ENCODE measurements around the gene VPS35. TPM values are rescaled to one million over a fixed set of nuclear protein-coding genes. Genes with fewer than 3 reads are reported as not detected.

The VPS35 gene
- total RNA-seq, 1 experiment from 2014 or later = 181 TPM

DNA sequence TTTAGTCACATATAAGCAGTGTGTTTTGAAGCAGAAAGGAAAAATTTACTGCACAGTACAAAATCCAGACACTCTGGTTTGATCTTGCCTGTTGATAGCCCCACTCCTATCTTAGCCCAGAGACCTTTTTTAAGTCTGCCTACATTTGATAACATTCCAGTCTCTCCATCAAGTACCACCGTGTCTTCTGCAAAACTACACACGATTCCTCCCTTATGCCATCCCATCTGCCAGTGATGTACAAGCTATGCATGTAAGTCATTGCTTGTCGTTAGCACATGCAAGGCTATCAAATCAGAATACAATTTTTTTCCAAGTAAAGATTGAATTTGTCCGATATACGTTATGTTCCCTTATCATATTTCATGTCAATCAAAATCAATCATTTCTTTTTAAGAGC, 82.7 kb downstream of the VPS35 start:
- intact Hi-C loops (cut with micrococcal nuclease; ENCODE audit: unreplicated experiment) = no loop called here
- DNase-seq = no peak
- H3K36me3 Mint-ChIP-seq (ENCODE audit: insufficient read depth, unreplicated experiment) = peaks cover 34% of the 10 kb centered on the region
- H3K4me3 Mint-ChIP-seq (ENCODE audit: low read depth, unreplicated experiment) = no peak overlapping the region
- TF ChIP-seq, protein P1, sequence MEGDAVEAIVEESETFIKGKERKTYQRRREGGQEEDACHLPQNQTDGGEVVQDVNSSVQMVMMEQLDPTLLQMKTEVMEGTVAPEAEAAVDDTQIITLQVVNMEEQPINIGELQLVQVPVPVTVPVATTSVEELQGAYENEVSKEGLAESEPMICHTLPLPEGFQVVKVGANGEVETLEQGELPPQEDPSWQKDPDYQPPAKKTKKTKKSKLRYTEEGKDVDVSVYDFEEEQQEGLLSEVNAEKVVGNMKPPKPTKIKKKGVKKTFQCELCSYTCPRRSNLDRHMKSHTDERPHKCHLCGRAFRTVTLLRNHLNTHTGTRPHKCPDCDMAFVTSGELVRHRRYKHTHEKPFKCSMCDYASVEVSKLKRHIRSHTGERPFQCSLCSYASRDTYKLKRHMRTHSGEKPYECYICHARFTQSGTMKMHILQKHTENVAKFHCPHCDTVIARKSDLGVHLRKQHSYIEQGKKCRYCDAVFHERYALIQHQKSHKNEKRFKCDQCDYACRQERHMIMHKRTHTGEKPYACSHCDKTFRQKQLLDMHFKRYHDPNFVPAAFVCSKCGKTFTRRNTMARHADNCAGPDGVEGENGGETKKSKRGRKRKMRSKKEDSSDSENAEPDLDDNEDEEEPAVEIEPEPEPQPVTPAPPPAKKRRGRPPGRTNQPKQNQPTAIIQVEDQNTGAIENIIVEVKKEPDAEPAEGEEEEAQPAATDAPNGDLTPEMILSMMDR (IDR thresholded peaks at IDR 0.05; ENCODE audit: unreplicated experiment) = no peak
- no peak overlapping the region for H3K27ac Mint-ChIP-seq (ENCODE audit: unreplicated experiment)
- H3K27me3 Mint-ChIP-seq (ENCODE audit: unreplicated experiment) = no peaks in the 10 kb centered on the region
- CTCF ChIA-PET = interaction anchor here (0.7 kb wide), 1 partner anchor 52 kb away, joined by 6 read pairs; no protein-coding TSS in a partner anchor
- BruUV-seq (replicated peaks) = no TSS peak
- no peaks in the 10 kb centered on the region for H3K9me3 Mint-ChIP-seq (ENCODE audit: low read depth, unreplicated experiment)
- H3K4me1 Mint-ChIP-seq (ENCODE audit: low read depth, unreplicated experiment) = no peaks in the 10 kb centered on the region

Other genes starting within 250 kb of the VPS35 start
- gene SHCBP1, start 67.8 kb downstream of the VPS35 start, total RNA-seq (2022) = 43.2 and 54.8 TPM in 2 replicates
- gene ORC6, start 481 bp upstream of the VPS35 start, total RNA-seq (2022) = 64.9 and 68.3 TPM in 2 replicates
- gene MYLK3, start 59.2 kb upstream of the VPS35 start, total RNA-seq (2022) = 0.80 and 1.4 TPM in 2 replicates
- gene C16orf87, start 142.0 kb upstream of the VPS35 start, total RNA-seq (2022) = 11.6 and 11.7 TPM in 2 replicates
- gene GPT2, start 195.2 kb upstream of the VPS35 start, total RNA-seq (2022) = 63.2 and 68.9 TPM in 2 replicates

All from Calu3 (cell line).